SK-N-SH (cell line): Measurements from ENCODE around the gene CPB2. TPM values are rescaled to one million over a fixed set of nuclear protein-coding genes. Genes with fewer than 3 reads are reported as not detected.

Experiments used
- CTCF ChIA-PET: fragments of 300-600, 350-600 bp; formaldehyde crosslinking; extraction: SDS; loops from one replicate; lab custom pipeline; 2021; lab: Yijun Ruan, JAX
- POLR2A ChIA-PET: fragments of 350-600 bp; sonication (Branson Sonifier 250); formaldehyde crosslinking; extraction: SDS; loops from one replicate; lab custom pipeline; 2020; ENCODE audit warnings: antibody characterized with exemption, inconsistent platforms; lab: Yijun Ruan, JAX
- DNase-seq: peaks from one replicate; pipeline ENCODE4 v3.0.0; 2012
- H2AFZ ChIP-seq: fragments of 200-600 bp; sonication (generic); 2 replicates; pipeline ENCODE4 v1.8.1; 2016; ENCODE audit warnings: antibody characterized with exemption, mild to moderate bottlenecking, low read depth
- H3F3A ChIP-seq: fragments of 200-600 bp; sonication (generic); replicated peaks from 2 replicates; pipeline ENCODE3; 2016; ENCODE audit warnings: antibody characterized with exemption, mild to moderate bottlenecking; ENCODE audit not compliant: insufficient read depth
- H3K27ac ChIP-seq, 2 experiments: fragments of 200-500 bp in 1 of 2; fragments of 200-600 bp in 1 of 2; sonication (Bioruptor generic) in 1 of 2; sonication (generic), shearing (Covaris generic) in 1 of 2; 2 replicates each; pipeline versions ENCODE4 v1.5.1 to v1.6.1; 2014 to 2016; ENCODE audit warnings: low read depth in 2 of 2, inconsistent platforms in 1 of 2, low read length in 1 of 2, mild to moderate bottlenecking in 1 of 2, mixed read lengths in 1 of 2
- H3K27me3 ChIP-seq: fragments of 200-600 bp; sonication (generic), shearing (Covaris generic); 2 replicates; pipeline ENCODE4 v1.6.1; 2016; ENCODE audit warnings: mixed run types; ENCODE audit not compliant: insufficient read depth
- H3K36me3 ChIP-seq, 2 experiments: fragments of 200-500 bp in 1 of 2; fragments of 200-600 bp in 1 of 2; sonication (Bioruptor generic) in 1 of 2; sonication (generic) in 1 of 2; replicated peaks in 1 of 2; 2 replicates each; pipeline versions ENCODE3 to v1.5.1; 2014 to 2016; ENCODE audit warnings: low read length in 1 of 2, mild to moderate bottlenecking in 1 of 2; ENCODE audit not compliant: insufficient read depth in 2 of 2, control insufficient read depth in 1 of 2
- H3K4me1 ChIP-seq, 2 experiments: fragments of 200-500 bp in 1 of 2; fragments of 200-600 bp in 1 of 2; sonication (Bioruptor generic) in 1 of 2; sonication (generic), shearing (Covaris generic) in 1 of 2; 2 replicates each; pipeline versions ENCODE4 v1.5.1 to v1.6.1; 2014 to 2016; ENCODE audit warnings: low read depth in 1 of 2, low read length in 1 of 2, mixed run types in 1 of 2; ENCODE audit not compliant: insufficient read depth in 2 of 2, control insufficient read depth in 1 of 2
- H3K4me2 ChIP-seq: fragments of 200-600 bp; sonication (generic), shearing (Covaris generic); 2 replicates; pipeline ENCODE4 v1.6.1; 2017; ENCODE audit warnings: mixed run types
- H3K4me3 ChIP-seq, 2 experiments: fragments of 200-500 bp in 1 of 2; fragments of 200-600 bp in 1 of 2; sonication (Bioruptor generic) in 1 of 2; sonication (generic), shearing (Covaris generic) in 1 of 2; 2 replicates each; pipeline versions ENCODE4 v1.5.1 to v1.8.1; 2014 to 2016; ENCODE audit warnings: low read depth in 2 of 2, inconsistent platforms in 1 of 2, low read length in 1 of 2, mild to moderate bottlenecking in 1 of 2, mixed read lengths in 1 of 2, moderate library complexity in 1 of 2
- H3K79me2 ChIP-seq: fragments of 200-600 bp; sonication (generic); 2 replicates; pipeline ENCODE4 v1.8.1; 2017; ENCODE audit warnings: mild to moderate bottlenecking; ENCODE audit not compliant: insufficient read depth
- H3K9ac ChIP-seq: fragments of 200-600 bp; sonication (generic); 2 replicates; pipeline ENCODE4 v1.6.1; 2017; ENCODE audit warnings: mixed run types
- H3K9me2 ChIP-seq: fragments of 200-600 bp; sonication (generic); 2 replicates; pipeline ENCODE4 v1.6.1; 2017; ENCODE audit warnings: mixed run types
- H3K9me3 ChIP-seq: fragments of 200-600 bp; sonication (generic); 2 replicates; pipeline ENCODE4 v1.6.1; 2017; ENCODE audit warnings: mixed run types, mild to moderate bottlenecking, moderate library complexity
- H4K20me1 ChIP-seq: fragments of 200-600 bp; sonication (generic); 2 replicates; pipeline ENCODE4 v1.6.1; 2017; ENCODE audit warnings: mild to moderate bottlenecking, mixed run types; ENCODE audit not compliant: insufficient read depth
- CHD2 ChIP-seq: fragments of 150-350 bp; IDR thresholded peaks from 2 replicates; pipeline ENCODE4 v1.6.1; 2018; ENCODE audit warnings: low read length; ENCODE audit not compliant: partially characterized antibody
- ELF1 ChIP-seq: IDR thresholded peaks from 2 replicates; pipeline ENCODE4 v1.4.0; 2012
- EZH2phosphoT487 ChIP-seq: fragments of 200-600 bp; sonication (generic); IDR thresholded peaks from 2 replicates; pipeline ENCODE4 v1.6.1; 2017; ENCODE audit warnings: low read depth, mixed run types, mild to moderate bottlenecking, antibody characterized with exemption, moderate library complexity, borderline replicate concordance
- FOSL2 ChIP-seq: IDR thresholded peaks from 2 replicates; pipeline ENCODE4 v1.4.0; 2012; ENCODE audit warnings: low read depth, mild to moderate bottlenecking, moderate library complexity, borderline replicate concordance
- FOXM1 ChIP-seq: IDR thresholded peaks from 2 replicates; pipeline ENCODE4 v1.4.0; 2012; ENCODE audit warnings: low read depth, mild to moderate bottlenecking
- GATA2 ChIP-seq: sonication (generic); formaldehyde crosslinking; IDR thresholded peaks from 2 replicates; pipeline ENCODE4 v1.5.0; 2020; ENCODE audit warnings: mild to moderate bottlenecking, missing genetic modification reagents
- JUND ChIP-seq: IDR thresholded peaks from 2 replicates; pipeline ENCODE4 v1.4.0; 2012
- MAX ChIP-seq: IDR thresholded peaks from 2 replicates; pipeline ENCODE4 v1.4.0; 2012; ENCODE audit warnings: low read depth
- MEF2A ChIP-seq: IDR thresholded peaks from 2 replicates; pipeline ENCODE4 v1.4.0; 2012; ENCODE audit warnings: low read depth, borderline replicate concordance
- NFIC ChIP-seq: IDR thresholded peaks from 2 replicates; pipeline ENCODE4 v1.4.0; 2012; ENCODE audit warnings: borderline replicate concordance
- NRF1 ChIP-seq: IDR thresholded peaks from 2 replicates; pipeline ENCODE4 v1.6.1; 2012; ENCODE audit warnings: low read depth, mild to moderate bottlenecking, low read length
- PBX3 ChIP-seq: IDR thresholded peaks from 2 replicates; pipeline ENCODE4; 2012
- POLR2AphosphoS5 ChIP-seq: IDR thresholded peaks from 2 replicates; pipeline ENCODE4 v1.6.1; 2012; ENCODE audit warnings: low read depth, low read length
- RAD21 ChIP-seq: IDR thresholded peaks from 2 replicates; pipeline ENCODE4 v1.6.1; 2012; ENCODE audit warnings: mild to moderate bottlenecking, low read length
- RFX5 ChIP-seq: IDR thresholded peaks from 2 replicates; pipeline ENCODE4 v1.6.1; 2012; ENCODE audit warnings: mild to moderate bottlenecking, improper control_type of control experiment, low read length
- SMC3 ChIP-seq: IDR thresholded peaks from 2 replicates; pipeline ENCODE4 v1.6.1; 2012; ENCODE audit warnings: low read depth, low read length, improper control_type of control experiment
- TEAD4 ChIP-seq: IDR thresholded peaks from 2 replicates; pipeline ENCODE4 v1.4.0; 2012; ENCODE audit warnings: mild to moderate bottlenecking, borderline replicate concordance; ENCODE audit not compliant: insufficient read depth
- USF1 ChIP-seq: IDR thresholded peaks from 2 replicates; pipeline ENCODE4 v1.4.0; 2012; ENCODE audit warnings: low read depth, borderline replicate concordance
- ZBTB33 ChIP-seq: IDR thresholded peaks from 2 replicates; pipeline ENCODE4 v1.4.0; 2012; ENCODE audit warnings: low read depth, borderline replicate concordance
- WGBS: methylation state at CpG from one replicate; pipeline ENCODE4 v1.1.6; 2017; ENCODE audit warnings: low lambda C conversion rate; 5-methylcytosine and 5-hydroxymethylcytosine counted together
- polyA plus RNA-seq, 3 experiments: library from polyadenylated mRNA; depleted of rRNA; stranded (reverse); fragments of >200 nt; gene quantifications; 2 replicates each; pipeline ENCODE4 v1.2.3, GENCODE V29; 2012

CPB2 gene
- polyA plus RNA-seq, 1 of the 3 experiments (the other 2 are of a cell fraction) = not detected

GRCh38 chr13:46100191-46100815 is 4.5 kb downstream of the CPB2 start:
- TF ChIP-seq ELF1 (no peak), FOXM1 (no peak), MAX (no peak), TEAD4 (no peak), RFX5 (no peak), GATA2 (CRISPR knock-in tag) (no peak), PBX3 (no peak), POLR2AphosphoS5 (no peak), CHD2 (no peak), RAD21 (no peak), MEF2A (no peak), NRF1 (no peak), JUND (no peak), EZH2phosphoT487 (no peak), FOSL2 (no peak), NFIC (no peak), USF1 (no peak), SMC3 (no peak), ZBTB33 (no peak)
- TF ChIP-seq, all 33 proteins: peak for 0
- H3K79me2 ChIP-seq = no peaks in the 10 kb centered on the region
- H3K9me2 ChIP-seq = no peaks in the 10 kb centered on the region
- H3K4me1 ChIP-seq = peaks cover 0 to 4% of the 10 kb centered on the region in 2 experiments; a peak in 2 of 4 replicates
- CTCF ChIA-PET = no interaction called here
- no peaks in the 10 kb centered on the region for H3K36me3 ChIP-seq
- H3K27me3 ChIP-seq = no peaks in the 10 kb centered on the region; the same call in 1 of the 2 replicates
- no peak overlapping the region for H2AFZ ChIP-seq
- H3K27ac ChIP-seq = no peak overlapping the region
- no peak for DNase-seq
- no peak overlapping the region for H3K4me3 ChIP-seq
- no peak overlapping the region for H3K4me2 ChIP-seq
- H3K9ac ChIP-seq = no peak overlapping the region
- 47% methylated on average over 1 of the region's 1 CpG for WGBS
- H3F3A ChIP-seq = no peaks in the 10 kb centered on the region
- POLR2A ChIA-PET = no interaction called here
- no peaks in the 10 kb centered on the region for H4K20me1 ChIP-seq
- H3K9me3 ChIP-seq = no peaks in the 10 kb centered on the region
